H1 (cell line): ENCODE measurements around the gene SLC52A1. TPM values are rescaled to one million over a fixed set of nuclear protein-coding genes. Genes with fewer than 3 reads are reported as not detected.

ENCODE experiments used
- ATF3 ChIP-seq: IDR thresholded peaks from 2 replicates; pipeline ENCODE4 v1.6.1; 2011; ENCODE audit warnings: low read depth, mild to moderate bottlenecking, low read length; ENCODE audit not compliant: insufficient read depth
- CBX8 ChIP-seq: fragments of 300-800, 300-1000 bp; sonication (generic); IDR thresholded peaks from 2 replicates; pipeline ENCODE4 v1.7.1; 2016; ENCODE audit warnings: low read depth, low read length, borderline replicate concordance
- CTCF ChIP-seq, 3 experiments: IDR thresholded peaks; 1 replicate in 2 of 3; 2 replicates in 1 of 3; pipeline versions ENCODE4 v1.5.1 to v1.6.1; 2011; ENCODE audit warnings: low read length in 3 of 3, mild to moderate bottlenecking in 3 of 3, inconsistent platforms in 2 of 3, low read depth in 1 of 3, moderate library complexity in 1 of 3; ENCODE audit not compliant: insufficient read depth in 1 of 3; ENCODE audit errors: control extremely low read depth in 1 of 3
- EP300 ChIP-seq, 2 experiments: IDR thresholded peaks; 1 replicate in 1 of 2; 2 replicates in 1 of 2; pipeline ENCODE4 v1.6.1; 2011 to 2012; ENCODE audit warnings: low read depth in 2 of 2, low read length in 2 of 2, mild to moderate bottlenecking in 2 of 2, borderline replicate concordance in 1 of 2, inconsistent platforms in 1 of 2, moderate library complexity in 1 of 2
- GABPA ChIP-seq: IDR thresholded peaks from 2 replicates; pipeline ENCODE4 v1.6.1; 2011; ENCODE audit warnings: mild to moderate bottlenecking, low read length, moderate library complexity, borderline replicate concordance; ENCODE audit not compliant: insufficient read depth
- JUN ChIP-seq: IDR thresholded peaks from 2 replicates; pipeline ENCODE4 v1.6.1; 2011; ENCODE audit warnings: low read depth, mild to moderate bottlenecking, improper control_type of control experiment, low read length
- JUND ChIP-seq: IDR thresholded peaks from 2 replicates; pipeline ENCODE4 v1.6.1; 2011; ENCODE audit warnings: mild to moderate bottlenecking, improper control_type of control experiment, low read length
- PHF8 ChIP-seq: fragments of 200-600 bp; sonication (generic); conservative IDR thresholded peaks from 2 replicates; pipeline ENCODE4 v1.7.1; 2012; ENCODE audit warnings: low read depth, mild to moderate bottlenecking, inconsistent platforms, low read length, moderate library complexity
- RNF2 ChIP-seq: fragments of 200-900, 300-1000 bp; sonication (generic); IDR thresholded peaks from 2 replicates; pipeline ENCODE4 v1.7.1; 2016; ENCODE audit warnings: borderline replicate concordance, low read depth, mild to moderate bottlenecking, antibody characterized with exemption, low read length; ENCODE audit not compliant: poor library complexity, severe bottlenecking; ENCODE audit errors: missing control alignments
- SIN3A ChIP-seq, 2 experiments: IDR thresholded peaks in 1 of 2; conservative IDR thresholded peaks in 1 of 2; 2 replicates each; pipeline ENCODE4 v1.6.1; 2011 to 2012; ENCODE audit warnings: low read length in 2 of 2, improper control_type of control experiment in 1 of 2, low read depth in 1 of 2, mild to moderate bottlenecking in 1 of 2
- SIX5 ChIP-seq: IDR thresholded peaks from 2 replicates; pipeline ENCODE4 v1.6.1; 2011; ENCODE audit warnings: mild to moderate bottlenecking, low read depth, low read length
- SP4 ChIP-seq: IDR thresholded peaks from 2 replicates; pipeline ENCODE4 v1.6.1; 2012; ENCODE audit warnings: low read length, inconsistent platforms
- TCF12 ChIP-seq: IDR thresholded peaks from 2 replicates; pipeline ENCODE4 v1.6.1; 2011; ENCODE audit warnings: low read depth, mild to moderate bottlenecking, low read length
- USF2 ChIP-seq: IDR thresholded peaks from 2 replicates; pipeline ENCODE4 v1.6.1; 2011; ENCODE audit warnings: low read length, improper control_type of control experiment
- polyA plus RNA-seq, 7 experiments: library from polyadenylated mRNA; depleted of rRNA in 3 of 7; stranded (reverse) in 5 of 7; unstranded in 2 of 7; fragments of >200 nt in 5 of 7; fragments of 200-250 nt in 2 of 7; gene quantifications; 1 replicate in 5 of 7; 2 replicates in 1 of 7; 4 replicates in 1 of 7; pipeline versions ENCODE4 v1.2.1 to v1.2.3, GENCODE V29; 2011 to 2013; ENCODE audit warnings: missing spikeins in 2 of 7, mixed read lengths in 2 of 7
- total RNA-seq: library from RNA; stranded (reverse); fragmentation: NEBNext Ultra II Directional; extraction: Animal tissue kit (Norgen Biotek cat#: 25700); gene quantifications from 2 replicates; pipeline ENCODE4 v1.2.1, GENCODE V29; 2021

Gene SLC52A1
- total and polyA plus RNA-seq, 2 of the 8 experiments (the other 6 are each of a cell fraction or from before 2014, with no cell fraction given), result 0.61 to 0.67 TPM

- TF ChIP-seq SP4 (no peak), SIX5 (no peak), RNF2 (no peak), CBX8 (no peak), GABPA (no peak), TCF12 (no peak), PHF8 (no peak), JUN (no peak), ATF3 (no peak), JUND (no peak), SIN3A (conservative IDR thresholded peaks at IDR 0.05 in 1 of 2, IDR thresholded peaks at IDR 0.05 in 1 of 2; ENCODE audit: low read depth in 1 of 2, low read length in 2 of 2) (no peak), USF2 (no peak), CTCF (IDR thresholded peaks at IDR 0.05; ENCODE audit: control extremely low read depth in 1 of 3, insufficient read depth in 1 of 3, low read depth in 1 of 3, low read length in 3 of 3) (peak; percentile 66 to 82 (median 72)), EP300 (IDR thresholded peaks at IDR 0.05; ENCODE audit: borderline replicate concordance in 1 of 2, low read depth in 2 of 2, low read length in 2 of 2) (no peak)
Measured at GRCh38 chr17:5031365-5032082, 3.7 kb downstream of the SLC52A1 start (continued).
